Endothelial cell of umbilical vein (primary cell): ENCODE data around the gene INKA1.

ENCODE experiments used
- CTCF ChIP-seq, 2 donors: IDR thresholded peaks; 1 replicate in 1 of 2; 2 replicates in 1 of 2; pipeline ENCODE4 v1.5.1; 2011; ENCODE audit warnings: low read length in 2 of 2, mild to moderate bottlenecking in 2 of 2, moderate library complexity in 2 of 2, control low read depth in 1 of 2, inconsistent platforms in 1 of 2, low read depth in 1 of 2; ENCODE audit not compliant: insufficient read depth in 1 of 2; ENCODE audit errors: extremely low read depth in 1 of 2
- EZH2 ChIP-seq: IDR thresholded peaks from 2 replicates; pipeline ENCODE4 v1.6.1; 2012; ENCODE audit warnings: borderline replicate concordance, low read depth, mild to moderate bottlenecking, moderate library complexity, low read length, inconsistent platforms; ENCODE audit not compliant: severe bottlenecking
- GATA2 ChIP-seq: IDR thresholded peaks from 2 replicates; pipeline ENCODE4 v1.7.0; 2011; ENCODE audit warnings: low read depth, mild to moderate bottlenecking, moderate library complexity, mixed read lengths, low read length; ENCODE audit not compliant: insufficient read length, insufficient read depth
- JUN ChIP-seq: IDR thresholded peaks from 2 replicates; pipeline ENCODE4 v1.6.1; 2011; ENCODE audit warnings: borderline replicate concordance, low read depth; ENCODE audit not compliant: insufficient read length, insufficient read depth
- MAX ChIP-seq: IDR thresholded peaks from 2 replicates; pipeline ENCODE4 v1.6.1; 2011; ENCODE audit not compliant: insufficient read depth, insufficient read length
- MYC ChIP-seq: IDR thresholded peaks from one replicate; pipeline ENCODE4 v1.6.1; 2011; ENCODE audit warnings: mild to moderate bottlenecking, low read depth, low read length
- POLR2A ChIP-seq: IDR thresholded peaks from 2 replicates; pipeline ENCODE4 v1.6.1; 2012; ENCODE audit warnings: low read depth, mild to moderate bottlenecking, control low read depth, low read length
- POLR2AphosphoS5 ChIP-seq: IDR thresholded peaks from 2 replicates; pipeline ENCODE4 v1.6.1; 2012; ENCODE audit warnings: low read depth, mild to moderate bottlenecking, control low read depth, low read length, moderate library complexity; ENCODE audit not compliant: insufficient read depth

- TF ChIP-seq EZH2, result no peak
- TF ChIP-seq MYC, result no peak
- no peak for TF ChIP-seq CTCF (IDR thresholded peaks at IDR 0.05; ENCODE audit: extremely low read depth in 1 of 2, insufficient read depth in 1 of 2, low read depth in 1 of 2, low read length in 2 of 2)
- no peak for TF ChIP-seq POLR2AphosphoS5
- no peak for TF ChIP-seq GATA2
- TF ChIP-seq POLR2A, result no peak
- no peak for TF ChIP-seq JUN
- TF ChIP-seq MAX, result no peak
These were observed 41.6 kb downstream of the INKA1 start for GRCh38 chr3:49844464-49845183.
